HG03442 (cell line): ENCODE results near the gene GCKR.

ENCODE experiments used
- ATAC-seq: cut with Tn5 transposase; IDR thresholded peaks from one replicate; pipeline ENCODE4 v1.9.1; 2021; ENCODE audit warnings: mild to moderate bottlenecking, moderate library complexity; ENCODE audit not compliant: unreplicated experiment

The GCKR gene

DNA sequence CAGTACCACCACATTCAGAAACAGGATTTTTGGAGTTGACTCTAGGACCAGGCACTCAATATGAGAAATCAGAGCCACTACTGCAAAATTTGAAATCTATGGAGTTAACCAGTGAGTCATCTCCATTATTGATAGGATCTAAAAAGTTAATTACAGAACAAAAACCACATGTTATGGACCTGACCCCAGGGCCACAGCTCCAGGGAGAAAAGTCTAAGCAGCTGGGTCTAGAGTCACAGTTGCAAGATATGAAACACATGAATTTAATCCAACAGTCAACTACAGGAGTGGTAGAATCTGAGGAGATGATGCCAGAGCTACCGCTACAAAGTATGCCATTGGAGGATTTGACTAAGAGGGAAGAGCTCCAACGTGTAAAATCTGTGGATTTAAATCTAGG is 72.8 kb downstream of the GCKR start:
- no peak for ATAC-seq

DNA sequence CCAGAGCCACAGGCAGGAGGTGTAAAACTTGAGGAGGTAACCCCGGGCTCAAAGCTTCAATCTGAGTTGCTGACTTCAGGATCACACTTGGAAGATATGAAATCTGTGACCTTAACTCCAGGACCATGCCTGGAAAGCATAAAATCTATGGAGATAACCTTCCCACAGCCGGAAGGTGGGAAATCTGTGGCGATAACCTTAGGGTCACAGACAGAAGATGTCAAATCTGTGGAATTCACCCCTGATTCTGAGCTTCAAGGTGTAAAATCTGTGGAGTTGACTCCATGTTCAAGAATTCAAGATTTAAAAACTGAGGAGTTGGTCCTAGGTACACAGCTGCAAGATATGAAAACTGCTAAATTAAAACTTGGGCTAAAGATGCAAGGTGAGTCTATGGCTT is 74.6 kb downstream of the GCKR start:
- ATAC-seq, result no peak

- no peak for ATAC-seq
Observed at GRCh38 chr2:27571681-27572080, 75.0 kb downstream of the GCKR start.

GRCh38 chr2:27572439-27572838 is 75.8 kb downstream of the GCKR start:
- no peak for ATAC-seq

DNA sequence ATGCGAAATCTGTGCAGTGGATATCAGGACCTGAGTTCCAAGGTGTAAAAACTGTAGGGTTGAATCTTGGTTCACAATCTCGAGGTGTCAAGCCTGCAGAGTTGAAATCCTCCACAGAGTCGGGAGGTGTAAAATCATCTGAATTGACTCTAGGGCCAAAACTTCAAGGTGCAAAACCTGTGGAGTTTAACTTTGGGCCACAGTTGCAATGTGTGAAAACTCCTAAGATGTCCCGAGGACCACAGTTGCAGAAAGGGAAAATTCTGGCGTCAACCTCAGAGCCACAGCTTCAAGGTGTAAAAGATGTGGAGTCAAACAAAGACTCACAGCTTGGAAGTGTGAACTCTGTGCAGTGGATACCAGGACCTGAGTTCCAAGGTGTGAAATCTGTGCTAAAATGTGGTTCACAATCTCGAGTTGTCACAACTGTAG is 76.4 kb downstream of the GCKR start:
- ATAC-seq, result no peak
